GM23248 (cell line): ENCODE measurements around the gene NIP7.

Experiments used
- EZH2 ChIP-seq: fragments of 200-600 bp; sonication (generic); IDR thresholded peaks from 2 replicates; pipeline ENCODE4 v1.6.1; 2018; ENCODE audit warnings: antibody characterized with exemption, mild to moderate bottlenecking; ENCODE audit not compliant: insufficient read depth, poor library complexity, severe bottlenecking
- EZH2phosphoT487 ChIP-seq: fragments of 200-600 bp; sonication (generic); IDR thresholded peaks from 2 replicates; pipeline ENCODE4 v1.6.1; 2018; ENCODE audit warnings: antibody characterized with exemption, moderate library complexity, mild to moderate bottlenecking, low read depth; ENCODE audit not compliant: insufficient read depth

DNA sequence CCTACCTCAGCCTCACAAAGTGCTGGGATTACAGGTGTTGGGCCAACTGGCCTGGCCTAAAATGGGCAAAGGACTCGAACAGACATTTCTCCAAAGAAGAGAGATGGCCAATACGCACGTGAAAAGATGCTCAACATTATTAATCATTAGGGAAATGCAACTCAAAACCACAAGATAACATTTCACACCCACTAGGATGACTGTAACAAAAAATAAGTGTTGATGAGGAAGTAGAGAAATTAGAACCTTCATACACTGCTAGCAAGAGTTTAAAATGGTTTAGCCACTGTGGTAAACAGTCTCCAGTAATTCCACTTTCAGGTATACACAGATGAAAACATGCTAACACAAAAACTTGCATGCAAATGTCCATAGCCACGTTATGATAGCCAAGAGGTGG is 6.4 kb downstream of the NIP7 start:
- TF ChIP-seq EZH2 (no peak), EZH2phosphoT487 (no peak)
